ENCODE data around the gene IFNL2. TPM values are rescaled to one million over a fixed set of nuclear protein-coding genes. Genes with fewer than 3 reads are reported as not detected.
A peak's percentile ranks its signal among the peaks of the same experiment; 100 is the strongest.

The IFNL2 gene
- total RNA-seq, 1 experiment from 2014 or later, result not detected

GRCh38 chr19:39299832-39300231 lies 31.6 kb downstream of the IFNL2 start:
- no peaks in the 10 kb centered on the region for H3K9me3 Mint-ChIP-seq (ENCODE audit: unreplicated experiment)
- no peaks in the 10 kb centered on the region for H3K27me3 Mint-ChIP-seq (ENCODE audit: insufficient read depth, unreplicated experiment)
- Histone ChIP-seq H3K36me3 (ENCODE audit: control insufficient read depth, insufficient read depth, low read length) (no peaks in the 10 kb centered on the region; the same call in 1 of the 2 replicates), H3K27me3 (replicated peaks; ENCODE audit: control insufficient read depth, insufficient read depth, low read length) (no peaks in the 10 kb centered on the region), H3K4me3 (ENCODE audit: low read depth, low read length) (no peak overlapping the region), H3K9me3 (no peaks in the 10 kb centered on the region), H3K4me1 (peaks cover 50% of the 10 kb centered on the region)
- ChIA-PET CTCF (no interaction called here), POLR2A (no interaction called here)
- H3K36me3 Mint-ChIP-seq (ENCODE audit: insufficient read depth, unreplicated experiment), result peaks cover 18% of the 10 kb centered on the region
- TF ChIP-seq, protein P1, sequence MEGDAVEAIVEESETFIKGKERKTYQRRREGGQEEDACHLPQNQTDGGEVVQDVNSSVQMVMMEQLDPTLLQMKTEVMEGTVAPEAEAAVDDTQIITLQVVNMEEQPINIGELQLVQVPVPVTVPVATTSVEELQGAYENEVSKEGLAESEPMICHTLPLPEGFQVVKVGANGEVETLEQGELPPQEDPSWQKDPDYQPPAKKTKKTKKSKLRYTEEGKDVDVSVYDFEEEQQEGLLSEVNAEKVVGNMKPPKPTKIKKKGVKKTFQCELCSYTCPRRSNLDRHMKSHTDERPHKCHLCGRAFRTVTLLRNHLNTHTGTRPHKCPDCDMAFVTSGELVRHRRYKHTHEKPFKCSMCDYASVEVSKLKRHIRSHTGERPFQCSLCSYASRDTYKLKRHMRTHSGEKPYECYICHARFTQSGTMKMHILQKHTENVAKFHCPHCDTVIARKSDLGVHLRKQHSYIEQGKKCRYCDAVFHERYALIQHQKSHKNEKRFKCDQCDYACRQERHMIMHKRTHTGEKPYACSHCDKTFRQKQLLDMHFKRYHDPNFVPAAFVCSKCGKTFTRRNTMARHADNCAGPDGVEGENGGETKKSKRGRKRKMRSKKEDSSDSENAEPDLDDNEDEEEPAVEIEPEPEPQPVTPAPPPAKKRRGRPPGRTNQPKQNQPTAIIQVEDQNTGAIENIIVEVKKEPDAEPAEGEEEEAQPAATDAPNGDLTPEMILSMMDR (IDR thresholded peaks at IDR 0.05; ENCODE audit: insufficient read depth in 1 of 2, low read depth in 1 of 2, low read length in 1 of 2, severe bottlenecking in 1 of 2, unreplicated experiment in 1 of 2), result no peak
- peak in 1 of 2 experiments; percentile 5 for DNase-seq
- intact Hi-C loops (cut with micrococcal nuclease; ENCODE audit: unreplicated experiment), result no loop called here
- no TSS peak for BruUV-seq (replicated peaks)
- no peak overlapping the region for H3K27ac Mint-ChIP-seq (ENCODE audit: unreplicated experiment)
- H3K4me3 Mint-ChIP-seq (ENCODE audit: unreplicated experiment), result no peak overlapping the region
- peaks cover 55% of the 10 kb centered on the region for H3K4me1 Mint-ChIP-seq (ENCODE audit: low read depth, unreplicated experiment)

GRCh38 chr19:39301021-39301420 lies 32.8 kb downstream of the IFNL2 start:
- H3K4me1 Mint-ChIP-seq (ENCODE audit: low read depth, unreplicated experiment), result peaks cover 65% of the 10 kb centered on the region
- Histone ChIP-seq H3K4me3 (ENCODE audit: low read depth, low read length) (no peak overlapping the region), H3K4me1 (peaks cover 62% of the 10 kb centered on the region), H3K9me3 (no peaks in the 10 kb centered on the region), H3K36me3 (ENCODE audit: control insufficient read depth, insufficient read depth, low read length) (no peaks in the 10 kb centered on the region; the same call in 1 of the 2 replicates), H3K27me3 (replicated peaks; ENCODE audit: control insufficient read depth, insufficient read depth, low read length) (no peaks in the 10 kb centered on the region)
- no peaks in the 10 kb centered on the region for H3K27me3 Mint-ChIP-seq (ENCODE audit: insufficient read depth, unreplicated experiment)
- DNase-seq, result peak in 1 of 2 experiments; percentile 8
- H3K9me3 Mint-ChIP-seq (ENCODE audit: unreplicated experiment), result no peaks in the 10 kb centered on the region
- peaks cover 30% of the 10 kb centered on the region for H3K36me3 Mint-ChIP-seq (ENCODE audit: insufficient read depth, unreplicated experiment)
- ChIA-PET POLR2A (no interaction called here), CTCF (interaction anchor here (0.7 kb wide), 1 partner anchor 147 kb away, joined by 5 read pairs; no protein-coding TSS in a partner anchor)
- intact Hi-C loops (cut with micrococcal nuclease; ENCODE audit: unreplicated experiment), result no loop called here
- peak overlapping the region; percentile 65 for H3K27ac Mint-ChIP-seq (ENCODE audit: unreplicated experiment)
- no TSS peak for BruUV-seq (replicated peaks)
- H3K4me3 Mint-ChIP-seq (ENCODE audit: unreplicated experiment), result no peak overlapping the region
- TF ChIP-seq, protein P1 (IDR thresholded peaks at IDR 0.05; ENCODE audit: insufficient read depth in 1 of 2, low read depth in 1 of 2, low read length in 1 of 2, severe bottlenecking in 1 of 2, unreplicated experiment in 1 of 2), result no peak

DNA sequence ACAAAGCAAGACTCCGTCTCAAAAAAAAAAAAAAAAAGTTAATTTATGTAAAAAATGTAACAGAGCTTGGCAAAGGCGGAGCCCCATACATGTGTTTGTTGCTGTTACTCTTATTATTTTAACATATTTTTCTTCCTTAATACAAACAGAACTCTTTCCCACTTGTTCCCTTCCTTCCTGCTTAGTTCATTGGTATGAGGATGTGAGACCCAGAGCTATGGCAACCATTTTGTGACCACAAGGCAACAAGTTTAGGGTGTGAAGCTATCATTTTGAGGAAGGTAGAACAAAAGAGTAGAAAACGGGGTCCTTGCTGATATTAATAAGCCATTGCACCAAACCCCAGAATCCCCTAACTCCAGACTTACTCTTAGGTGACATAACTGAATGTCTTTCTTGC lies 33.4 kb downstream of the IFNL2 start:
- POLR2A ChIA-PET, result no interaction called here
- Histone ChIP-seq H3K4me1 (peaks cover 62% of the 10 kb centered on the region), H3K27me3 (replicated peaks; ENCODE audit: control insufficient read depth, insufficient read depth, low read length) (no peaks in the 10 kb centered on the region), H3K9me3 (no peaks in the 10 kb centered on the region), H3K36me3 (ENCODE audit: control insufficient read depth, insufficient read depth, low read length) (no peaks in the 10 kb centered on the region; the same call in 1 of the 2 replicates), H3K4me3 (ENCODE audit: low read depth, low read length) (no peak overlapping the region)
- no peak overlapping the region for H3K4me3 Mint-ChIP-seq (ENCODE audit: unreplicated experiment)
- H3K9me3 Mint-ChIP-seq (ENCODE audit: unreplicated experiment), result no peaks in the 10 kb centered on the region
- no peak overlapping the region for H3K27ac Mint-ChIP-seq (ENCODE audit: unreplicated experiment)
- no peak for DNase-seq
- intact Hi-C loops (cut with micrococcal nuclease; ENCODE audit: unreplicated experiment), result no loop called here
- BruUV-seq (replicated peaks), result no TSS peak
- TF ChIP-seq, protein P1 (IDR thresholded peaks at IDR 0.05; ENCODE audit: insufficient read depth in 1 of 2, low read depth in 1 of 2, low read length in 1 of 2, severe bottlenecking in 1 of 2, unreplicated experiment in 1 of 2), result no peak
- CTCF ChIA-PET, result interaction anchor here (0.7 kb wide), 1 partner anchor 148 kb away, joined by 5 read pairs; no protein-coding TSS in a partner anchor
- H3K27me3 Mint-ChIP-seq (ENCODE audit: insufficient read depth, unreplicated experiment), result no peaks in the 10 kb centered on the region
- peaks cover 65% of the 10 kb centered on the region for H3K4me1 Mint-ChIP-seq (ENCODE audit: low read depth, unreplicated experiment)
- peaks cover 31% of the 10 kb centered on the region for H3K36me3 Mint-ChIP-seq (ENCODE audit: insufficient read depth, unreplicated experiment)
